Measurements from ENCODE around the gene FAM111B.

GRCh38 chr11:59176330-59176729, 69.3 kb downstream of the FAM111B start:
- TF ChIP-seq SUZ12 (IDR thresholded peaks at IDR 0.05; ENCODE audit: extremely low read depth, insufficient read depth, insufficient read length) (no peak), ZNF274 (IDR thresholded peaks at IDR 0.05; ENCODE audit: low read depth, low read length) (no peak), YY1 (IDR thresholded peaks at IDR 0.05; ENCODE audit: insufficient read depth, insufficient read length) (no peak)
